ENCODE measurements around the gene POU6F2. TPM values are rescaled to one million over a fixed set of nuclear protein-coding genes. Genes with fewer than 3 reads are reported as not detected.
"Not testable (repeated sequence)": the region's sequence is repeated elsewhere in the genome, so short reads cannot be mapped to it uniquely, and the experiment has no call there.

Gene POU6F2, protein sequence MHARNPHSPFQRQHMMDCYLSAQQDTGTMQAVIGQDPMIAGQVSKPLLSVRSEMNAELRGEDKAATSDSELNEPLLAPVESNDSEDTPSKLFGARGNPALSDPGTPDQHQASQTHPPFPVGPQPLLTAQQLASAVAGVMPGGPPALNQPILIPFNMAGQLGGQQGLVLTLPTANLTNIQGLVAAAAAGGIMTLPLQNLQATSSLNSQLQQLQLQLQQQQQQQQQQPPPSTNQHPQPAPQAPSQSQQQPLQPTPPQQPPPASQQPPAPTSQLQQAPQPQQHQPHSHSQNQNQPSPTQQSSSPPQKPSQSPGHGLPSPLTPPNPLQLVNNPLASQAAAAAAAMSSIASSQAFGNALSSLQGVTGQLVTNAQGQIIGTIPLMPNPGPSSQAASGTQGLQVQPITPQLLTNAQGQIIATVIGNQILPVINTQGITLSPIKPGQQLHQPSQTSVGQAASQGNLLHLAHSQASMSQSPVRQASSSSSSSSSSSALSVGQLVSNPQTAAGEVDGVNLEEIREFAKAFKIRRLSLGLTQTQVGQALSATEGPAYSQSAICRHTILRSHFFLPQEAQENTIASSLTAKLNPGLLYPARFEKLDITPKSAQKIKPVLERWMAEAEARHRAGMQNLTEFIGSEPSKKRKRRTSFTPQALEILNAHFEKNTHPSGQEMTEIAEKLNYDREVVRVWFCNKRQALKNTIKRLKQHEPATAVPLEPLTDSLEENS
- total RNA-seq = not detected

DNA sequence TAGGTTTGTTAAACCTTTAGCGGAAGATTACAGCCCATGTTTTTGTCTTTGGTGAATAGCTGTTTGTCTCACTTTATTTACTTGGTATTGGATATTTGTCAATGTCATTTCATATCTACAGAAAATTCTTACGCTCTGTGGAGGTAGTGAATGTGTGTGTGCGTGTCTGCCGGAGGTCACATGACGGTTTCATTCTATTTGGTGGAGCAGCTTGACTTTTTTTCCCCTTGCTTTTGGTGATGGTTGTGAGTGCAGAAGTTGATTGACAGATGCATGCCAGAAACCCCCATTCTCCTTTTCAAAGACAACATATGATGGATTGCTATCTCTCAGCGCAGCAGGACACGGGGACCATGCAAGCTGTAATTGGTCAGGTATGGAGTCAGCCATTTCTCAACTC, at the start of gene POU6F2:
Gene POU6F2 (plus strand): TSS at position 225 of the 400 bp plus-strand sequence. CDS start 45 bp downstream, at position 270.
- DNase-seq = no peak
- Mint-ChIP-seq H3K4me1 (no peaks in the 10 kb centered on the region), H3K27me3 (peaks cover 30% of the 10 kb centered on the region), H3K27ac (no peak within 1 kb of the TSS), H3K4me3 (no peak within 1 kb of the TSS), H3K36me3 (ENCODE audit: low read depth) (no peaks in the 10 kb centered on the region), H3K9me3 (no peaks in the 10 kb centered on the region)
- POLR2A ChIA-PET = no interaction called here
- CTCF ChIA-PET = no interaction called here

GRCh38 chr7:38928506-38928905, 49.2 kb upstream of the POU6F2 start:
- Mint-ChIP-seq H3K27ac (no peak overlapping the region), H3K27me3 (no peaks in the 10 kb centered on the region)
- CTCF ChIA-PET = no interaction called here

DNA sequence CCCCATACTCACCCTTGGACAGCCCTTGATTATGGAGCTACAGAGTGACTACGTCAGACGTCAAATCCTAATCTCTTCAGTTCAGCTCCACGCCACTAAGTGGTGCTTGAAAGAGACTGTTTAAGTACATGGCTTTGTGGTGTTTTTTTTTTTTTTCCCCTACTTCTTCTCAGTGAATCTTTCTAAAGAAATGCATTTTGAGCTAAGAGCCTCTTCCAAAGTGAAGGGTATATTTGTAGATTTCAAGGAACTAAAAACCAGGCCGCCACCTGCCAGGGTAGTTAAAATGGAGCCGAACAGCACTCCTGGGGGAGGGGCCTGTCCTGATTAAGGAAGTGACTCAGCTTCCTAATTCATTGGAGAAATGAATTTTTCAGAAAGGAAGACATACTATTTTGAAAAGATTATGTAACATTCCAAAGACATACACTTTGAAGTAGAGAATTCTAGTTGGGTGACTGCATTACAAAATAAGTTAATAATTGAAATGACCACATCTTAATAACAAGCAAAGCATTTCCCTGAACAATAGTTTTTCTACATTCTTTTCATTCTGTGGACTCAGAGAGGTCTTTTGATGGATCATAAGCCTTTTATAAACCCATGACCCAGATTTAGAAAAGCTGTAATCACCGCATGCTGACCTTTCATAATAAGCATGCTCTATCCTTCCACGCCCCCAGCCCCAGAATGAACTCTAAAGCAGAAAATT, 48.1 kb upstream of the POU6F2 start:
- H3K36me3 Mint-ChIP-seq (ENCODE audit: low read depth) = no peaks in the 10 kb centered on the region
- H3K9me3 Mint-ChIP-seq = no peaks in the 10 kb centered on the region
- ChIA-PET POLR2A (no interaction called here), CTCF (interaction anchor here (0.6 kb wide), 1 partner anchor 504 kb away, joined by 3 read pairs; no protein-coding TSS in a partner anchor)
- H3K27ac Mint-ChIP-seq = no peak overlapping the region
- no peak overlapping the region for H3K4me3 Mint-ChIP-seq
- peaks cover 2% of the 10 kb centered on the region for H3K27me3 Mint-ChIP-seq
- no peak for DNase-seq
- peaks cover 3% of the 10 kb centered on the region for H3K4me1 Mint-ChIP-seq

More at GRCh38 chr7:38928506-38928905, 49.2 kb upstream of the POU6F2 start:
- Mint-ChIP-seq H3K4me3 (no peak overlapping the region), H3K36me3 (ENCODE audit: low read depth) (no peaks in the 10 kb centered on the region), H3K9me3 (no peaks in the 10 kb centered on the region), H3K4me1 (peaks cover 3% of the 10 kb centered on the region)
- POLR2A ChIA-PET = no interaction called here
- DNase-seq = no peak

DNA sequence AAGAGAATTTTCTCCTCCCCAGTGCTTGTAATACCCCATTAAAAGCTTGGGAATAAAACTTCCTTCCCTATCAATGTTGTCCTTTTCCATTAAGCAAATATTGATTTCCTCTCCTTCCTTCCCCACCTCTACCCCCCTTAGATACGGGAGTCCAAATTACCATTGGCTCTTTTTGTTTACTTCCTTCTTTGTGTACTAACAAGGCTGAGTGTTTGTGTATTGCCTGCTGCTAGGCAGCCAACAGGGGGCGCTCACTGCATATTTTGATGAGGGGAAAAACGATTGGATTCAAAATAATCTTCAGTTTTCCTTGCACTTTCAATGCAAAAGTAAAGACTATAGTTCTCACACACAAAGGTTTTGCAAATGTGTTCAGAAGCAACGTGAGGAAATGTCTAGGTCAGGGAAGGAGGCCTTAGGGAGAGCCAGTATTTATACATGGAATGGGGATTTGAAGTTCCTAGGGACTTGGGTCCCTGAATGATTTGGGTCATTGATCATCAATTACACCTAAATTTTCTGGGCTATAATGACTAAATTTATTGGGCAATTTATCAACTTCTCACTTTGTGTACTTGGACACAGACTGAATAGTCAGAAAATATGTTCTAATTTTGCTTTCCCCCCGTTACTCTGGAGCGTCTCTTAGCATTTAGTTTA, 45.1 kb upstream of the POU6F2 start:
- no peaks in the 10 kb centered on the region for H3K9me3 Mint-ChIP-seq
- ChIA-PET CTCF (interaction anchor here (0.7 to 2.5 kb wide), 8 partner anchors 8 to 588 kb away, joined by 3 to 10 read pairs (median 3); partner anchors contain the start of gene VPS41), POLR2A (no interaction called here)
- H3K27me3 Mint-ChIP-seq = peaks cover 9% of the 10 kb centered on the region
- H3K36me3 Mint-ChIP-seq (ENCODE audit: low read depth) = no peaks in the 10 kb centered on the region
- H3K4me1 Mint-ChIP-seq = peaks cover 3% of the 10 kb centered on the region
- H3K27ac Mint-ChIP-seq = no peak overlapping the region
- DNase-seq = peak; percentile 53
- no peak overlapping the region for H3K4me3 Mint-ChIP-seq

GRCh38 chr7:38934051-38934450, 43.7 kb upstream of the POU6F2 start:
- H3K4me3 Mint-ChIP-seq = no peak overlapping the region
- H3K4me1 Mint-ChIP-seq = peaks cover 3% of the 10 kb centered on the region
- POLR2A ChIA-PET = no interaction called here
- H3K9me3 Mint-ChIP-seq = no peaks in the 10 kb centered on the region
- no peak overlapping the region for H3K27ac Mint-ChIP-seq
- no peak for DNase-seq
- CTCF ChIA-PET = interaction anchor here (2.5 kb wide), 1 partner anchor 15 kb away, joined by 10 read pairs; no protein-coding TSS in a partner anchor
- H3K27me3 Mint-ChIP-seq = peaks cover 9% of the 10 kb centered on the region
- H3K36me3 Mint-ChIP-seq (ENCODE audit: low read depth) = no peaks in the 10 kb centered on the region

- Mint-ChIP-seq H3K4me3 (no peak overlapping the region), H3K27ac (no peak overlapping the region), H3K4me1 (peaks cover 3% of the 10 kb centered on the region), H3K9me3 (no peaks in the 10 kb centered on the region), H3K36me3 (ENCODE audit: low read depth) (no peaks in the 10 kb centered on the region), H3K27me3 (peaks cover 9% of the 10 kb centered on the region)
- POLR2A ChIA-PET = no interaction called here
- DNase-seq = no peak
- CTCF ChIA-PET = no interaction called here
These were observed 43.2 kb upstream of the POU6F2 start for GRCh38 chr7:38934536-38934935.

- no peak overlapping the region for H3K27ac Mint-ChIP-seq
- no peaks in the 10 kb centered on the region for H3K9me3 Mint-ChIP-seq
- peaks cover 3% of the 10 kb centered on the region for H3K4me1 Mint-ChIP-seq
- no peaks in the 10 kb centered on the region for H3K36me3 Mint-ChIP-seq (ENCODE audit: low read depth)
- no peak overlapping the region for H3K4me3 Mint-ChIP-seq
- H3K27me3 Mint-ChIP-seq = peaks cover 9% of the 10 kb centered on the region
- CTCF ChIA-PET = no interaction called here
- POLR2A ChIA-PET = no interaction called here
- no peak for DNase-seq
These were observed 41.1 kb upstream of the POU6F2 start for GRCh38 chr7:38936641-38937040.

GRCh38 chr7:38938001-38938485, 39.7 kb upstream of the POU6F2 start:
- CTCF ChIA-PET = no interaction called here
- no peak for DNase-seq
- H3K9me3 Mint-ChIP-seq = no peaks in the 10 kb centered on the region
- H3K27ac Mint-ChIP-seq = no peak overlapping the region
- POLR2A ChIA-PET = no interaction called here
- no peaks in the 10 kb centered on the region for H3K4me1 Mint-ChIP-seq
- H3K4me3 Mint-ChIP-seq = no peak overlapping the region
- peaks cover 13% of the 10 kb centered on the region for H3K27me3 Mint-ChIP-seq
- no peaks in the 10 kb centered on the region for H3K36me3 Mint-ChIP-seq (ENCODE audit: low read depth)

- DNase-seq = no peak
- H3K27me3 Mint-ChIP-seq = peaks cover 13% of the 10 kb centered on the region
- ChIA-PET POLR2A (no interaction called here), CTCF (no interaction called here)
- no peaks in the 10 kb centered on the region for H3K9me3 Mint-ChIP-seq
- no peak overlapping the region for H3K4me3 Mint-ChIP-seq
- no peak overlapping the region for H3K27ac Mint-ChIP-seq
- no peaks in the 10 kb centered on the region for H3K36me3 Mint-ChIP-seq (ENCODE audit: low read depth)
- H3K4me1 Mint-ChIP-seq = no peaks in the 10 kb centered on the region
These were observed 39.1 kb upstream of the POU6F2 start for GRCh38 chr7:38938589-38938988.

- Mint-ChIP-seq H3K27me3 (peaks cover 11% of the 10 kb centered on the region), H3K27ac (no peak overlapping the region), H3K9me3 (no peaks in the 10 kb centered on the region), H3K4me3 (no peak overlapping the region), H3K36me3 (ENCODE audit: low read depth) (no peaks in the 10 kb centered on the region), H3K4me1 (no peaks in the 10 kb centered on the region)
- POLR2A ChIA-PET = no interaction called here
- DNase-seq = no peak
- CTCF ChIA-PET = interaction anchor here (1.1 kb wide), 1 partner anchor 9 kb away, joined by 3 read pairs; no protein-coding TSS in a partner anchor
These were observed 36.9 kb upstream of the POU6F2 start for GRCh38 chr7:38940774-38941173.

DNA sequence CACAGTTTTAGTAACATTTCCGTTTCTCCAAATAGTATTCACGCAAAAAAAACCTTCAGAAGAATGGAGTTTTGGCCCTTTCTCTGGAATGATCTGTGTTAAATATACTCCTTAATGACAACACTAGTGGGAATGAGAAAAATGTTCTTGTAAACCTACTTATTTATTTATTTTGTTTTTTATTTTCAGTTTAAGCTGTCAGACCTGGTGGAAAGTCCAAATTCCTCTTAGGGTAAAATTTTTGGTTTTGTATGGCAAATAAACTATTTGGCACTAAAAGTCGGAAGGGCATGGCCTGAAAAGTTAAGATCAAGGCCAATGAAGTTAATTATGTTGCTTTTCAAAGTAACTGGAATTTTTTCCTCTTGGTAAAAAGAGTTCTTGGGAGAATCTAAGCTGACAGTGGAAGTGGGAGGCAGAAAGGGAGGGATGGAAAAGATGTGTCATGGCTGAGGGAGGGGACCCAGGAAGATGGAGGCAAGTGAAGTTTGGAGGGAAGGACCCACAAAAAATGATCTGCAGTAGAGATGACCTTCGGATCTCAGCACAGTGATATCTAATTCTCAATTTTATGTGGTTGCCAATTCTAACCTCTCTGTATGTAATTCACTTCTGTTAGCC, 35.2 kb upstream of the POU6F2 start:
- Mint-ChIP-seq H3K4me3 (no peak overlapping the region), H3K27me3 (peaks cover 5% of the 10 kb centered on the region), H3K9me3 (no peaks in the 10 kb centered on the region), H3K27ac (no peak overlapping the region), H3K36me3 (ENCODE audit: low read depth) (no peaks in the 10 kb centered on the region), H3K4me1 (no peaks in the 10 kb centered on the region)
- CTCF ChIA-PET = no interaction called here
- POLR2A ChIA-PET = no interaction called here
- DNase-seq = no peak

DNA sequence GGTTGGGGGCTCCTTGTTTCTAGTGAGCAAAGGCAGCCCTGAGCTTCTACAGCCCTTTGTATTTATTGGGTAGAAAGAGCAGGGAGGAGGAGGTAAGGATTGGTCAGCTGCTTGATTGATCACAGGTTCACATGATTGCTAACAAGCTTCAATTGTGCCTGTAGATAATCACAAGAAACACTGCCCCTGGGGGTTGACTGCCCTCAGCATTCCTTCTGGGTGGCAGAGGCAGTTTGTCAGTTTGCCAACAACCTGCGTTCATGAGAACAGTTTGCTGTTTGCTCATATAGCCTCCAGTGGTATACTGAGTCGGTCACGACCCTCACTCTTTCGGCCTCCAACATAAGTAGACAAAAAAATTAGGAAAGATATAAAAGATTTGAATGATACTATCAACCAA, 30.2 kb upstream of the POU6F2 start:
- H3K36me3 Mint-ChIP-seq (ENCODE audit: low read depth); CTCF ChIA-PET; H3K4me3 Mint-ChIP-seq; H3K4me1 Mint-ChIP-seq; H3K27ac Mint-ChIP-seq; H3K27me3 Mint-ChIP-seq; DNase-seq; POLR2A ChIA-PET; H3K9me3 Mint-ChIP-seq: not testable (repeated sequence)
